K562 (cell line): Measurements from ENCODE around the gene SUMF1. TPM values are rescaled to one million over a fixed set of nuclear protein-coding genes. Genes with fewer than 3 reads are reported as not detected.

ENCODE experiments used
- C11orf30 ChIP-seq: fragments of 450-650 bp; IDR thresholded peaks from 2 replicates; pipeline ENCODE4 v1.6.1; 2016; ENCODE audit warnings: low read depth, mild to moderate bottlenecking
- CEBPB ChIP-seq: fragments of 450-650 bp; IDR thresholded peaks from 2 replicates; pipeline ENCODE4 v1.6.1; 2016; ENCODE audit warnings: missing genetic modification characterization, missing compliant biosample characterization
- CGGBP1 ChIP-seq: fragments of 250-450 bp; sonication (Bioruptor Pico); IDR thresholded peaks from 2 replicates; pipeline ENCODE4 v1.9.0; 2021; ENCODE audit warnings: mild to moderate bottlenecking
- KDM2B ChIP-seq: fragments of 250-450 bp; sonication (Bioruptor Pico); IDR thresholded peaks from 2 replicates; pipeline ENCODE4 v1.8.0; 2021; ENCODE audit warnings: mild to moderate bottlenecking, moderate library complexity
- RREB1 ChIP-seq: fragments of 250-450 bp; sonication (Bioruptor Pico); IDR thresholded peaks from 2 replicates; pipeline ENCODE4 v1.4.0; 2020
- SMARCA4 ChIP-seq: fragments of 450-650 bp; IDR thresholded peaks from 2 replicates; pipeline ENCODE4 v1.6.1; 2016
- SMARCE1 ChIP-seq: fragments of 450-650 bp; IDR thresholded peaks from 2 replicates; pipeline ENCODE4 v1.7.1; 2016; ENCODE audit warnings: mild to moderate bottlenecking
- TARDBP ChIP-seq: fragments of 450-650 bp; IDR thresholded peaks from 2 replicates; pipeline ENCODE4 v1.6.1; 2016
- polyA plus RNA-seq, 8 experiments: library from polyadenylated mRNA; depleted of rRNA in 4 of 8; stranded (reverse) in 5 of 8; unstranded in 3 of 8; fragments of >200 nt; fragmentation: Nextera tagmentation in 2 of 8; fragmentation: Illumina TruSeq in 1 of 8; extraction: Ambion mirVana in 2 of 8; extraction: Trizol in 1 of 8; gene quantifications; 2 replicates each; pipeline versions ENCODE4 v1.2.1 to v1.2.3, GENCODE V29; 2011 to 2014; ENCODE audit warnings: inconsistent platforms in 1 of 8, missing spikeins in 1 of 8
- total RNA-seq, 7 experiments: library from RNA; depleted of rRNA in 6 of 7; stranded (reverse); fragments of >200 nt in 6 of 7; fragmentation: Illumina TruSeq in 2 of 7; extraction: Trizol in 2 of 7; gene quantifications; 2 replicates each; pipeline versions ENCODE4 v1.2.1 to v1.2.3, GENCODE V29; 2011 to 2021; ENCODE audit warnings: low replicate concordance in 1 of 7
- TF ChIP-seq, protein P1 (sequence below): sonication (generic); formaldehyde crosslinking; IDR thresholded peaks from 2 replicates; pipeline ENCODE4 v1.8.0; 2022; ENCODE audit warnings: mild to moderate bottlenecking, missing genetic modification reagents
- TF ChIP-seq, protein P2 (sequence below): fragments of 250-450 bp; sonication (Bioruptor Pico); IDR thresholded peaks from 2 replicates; pipeline ENCODE4 v1.4.0; 2020; ENCODE audit warnings: mild to moderate bottlenecking, moderate library complexity, borderline replicate concordance
- TF ChIP-seq, protein P3 (sequence below): fragments of 200-800 bp; sonication (Bioruptor generic); IDR thresholded peaks from 2 replicates; pipeline ENCODE4 v1.6.1; 2017; ENCODE audit warnings: missing genetic modification characterization, missing compliant biosample characterization

The SUMF1 gene
- total and polyA plus RNA-seq, 9 of the 15 experiments (the other 6 are each of a cell fraction or from before 2014, with no cell fraction given), result 1.3 to 7.4 (median 4.2) TPM

DNA sequence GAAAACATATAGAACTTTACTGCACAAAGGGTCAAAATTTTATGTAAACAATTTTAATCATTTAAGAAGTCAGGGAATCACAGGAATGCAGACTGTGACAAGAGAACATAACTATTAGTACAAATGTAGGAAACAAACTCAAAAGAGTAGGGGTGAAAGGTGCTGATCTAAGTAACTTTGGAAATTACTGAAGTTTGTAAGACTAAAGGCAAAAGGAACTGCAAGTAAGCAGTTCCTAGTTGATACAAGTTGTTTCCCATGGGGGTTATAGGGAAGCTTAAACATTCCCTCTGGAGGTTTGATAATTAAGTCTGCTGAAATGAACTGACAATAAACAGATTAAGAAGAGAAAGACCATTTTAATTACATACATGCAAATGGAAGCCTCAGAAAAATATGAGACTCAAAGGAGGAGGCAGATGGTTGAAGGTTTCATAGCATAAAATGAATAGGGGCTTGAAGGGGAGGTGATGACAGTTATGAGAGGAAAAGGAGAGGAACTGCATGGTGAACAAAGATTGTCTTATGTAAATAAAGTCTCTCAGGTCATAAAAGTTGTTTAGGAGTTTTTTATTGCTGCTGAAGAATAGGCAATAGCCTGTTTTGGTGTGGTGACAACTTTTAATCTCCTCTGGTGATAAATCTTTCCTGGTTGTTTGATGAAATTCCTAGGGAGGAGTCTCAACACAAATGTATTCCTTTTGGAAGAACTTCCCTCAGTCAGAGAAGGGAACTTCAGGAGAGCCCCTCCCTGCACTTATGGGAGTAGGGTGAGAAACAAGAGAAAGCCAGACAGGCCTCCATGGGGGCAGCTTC, 146.8 kb downstream of the SUMF1 start (continued):
- TF ChIP-seq SMARCE1 (peak; percentile 37; the same call in 1 of the 2 replicates), KDM2B (CRISPR knock-in tag) (no peak), CEBPB (tag) (no peak), SMARCA4 (peak; percentile 46; the same call in 1 of the 2 replicates), RREB1 (no peak), CGGBP1 (no peak), TARDBP (no peak), C11orf30 (peak; percentile 40; the same call in 1 of the 2 replicates)
- TF ChIP-seq, protein P1, sequence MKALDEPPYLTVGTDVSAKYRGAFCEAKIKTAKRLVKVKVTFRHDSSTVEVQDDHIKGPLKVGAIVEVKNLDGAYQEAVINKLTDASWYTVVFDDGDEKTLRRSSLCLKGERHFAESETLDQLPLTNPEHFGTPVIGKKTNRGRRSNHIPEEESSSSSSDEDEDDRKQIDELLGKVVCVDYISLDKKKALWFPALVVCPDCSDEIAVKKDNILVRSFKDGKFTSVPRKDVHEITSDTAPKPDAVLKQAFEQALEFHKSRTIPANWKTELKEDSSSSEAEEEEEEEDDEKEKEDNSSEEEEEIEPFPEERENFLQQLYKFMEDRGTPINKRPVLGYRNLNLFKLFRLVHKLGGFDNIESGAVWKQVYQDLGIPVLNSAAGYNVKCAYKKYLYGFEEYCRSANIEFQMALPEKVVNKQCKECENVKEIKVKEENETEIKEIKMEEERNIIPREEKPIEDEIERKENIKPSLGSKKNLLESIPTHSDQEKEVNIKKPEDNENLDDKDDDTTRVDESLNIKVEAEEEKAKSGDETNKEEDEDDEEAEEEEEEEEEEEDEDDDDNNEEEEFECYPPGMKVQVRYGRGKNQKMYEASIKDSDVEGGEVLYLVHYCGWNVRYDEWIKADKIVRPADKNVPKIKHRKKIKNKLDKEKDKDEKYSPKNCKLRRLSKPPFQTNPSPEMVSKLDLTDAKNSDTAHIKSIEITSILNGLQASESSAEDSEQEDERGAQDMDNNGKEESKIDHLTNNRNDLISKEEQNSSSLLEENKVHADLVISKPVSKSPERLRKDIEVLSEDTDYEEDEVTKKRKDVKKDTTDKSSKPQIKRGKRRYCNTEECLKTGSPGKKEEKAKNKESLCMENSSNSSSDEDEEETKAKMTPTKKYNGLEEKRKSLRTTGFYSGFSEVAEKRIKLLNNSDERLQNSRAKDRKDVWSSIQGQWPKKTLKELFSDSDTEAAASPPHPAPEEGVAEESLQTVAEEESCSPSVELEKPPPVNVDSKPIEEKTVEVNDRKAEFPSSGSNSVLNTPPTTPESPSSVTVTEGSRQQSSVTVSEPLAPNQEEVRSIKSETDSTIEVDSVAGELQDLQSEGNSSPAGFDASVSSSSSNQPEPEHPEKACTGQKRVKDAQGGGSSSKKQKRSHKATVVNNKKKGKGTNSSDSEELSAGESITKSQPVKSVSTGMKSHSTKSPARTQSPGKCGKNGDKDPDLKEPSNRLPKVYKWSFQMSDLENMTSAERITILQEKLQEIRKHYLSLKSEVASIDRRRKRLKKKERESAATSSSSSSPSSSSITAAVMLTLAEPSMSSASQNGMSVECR (CRISPR knock-in tag), result no peak
- TF ChIP-seq, protein P2, sequence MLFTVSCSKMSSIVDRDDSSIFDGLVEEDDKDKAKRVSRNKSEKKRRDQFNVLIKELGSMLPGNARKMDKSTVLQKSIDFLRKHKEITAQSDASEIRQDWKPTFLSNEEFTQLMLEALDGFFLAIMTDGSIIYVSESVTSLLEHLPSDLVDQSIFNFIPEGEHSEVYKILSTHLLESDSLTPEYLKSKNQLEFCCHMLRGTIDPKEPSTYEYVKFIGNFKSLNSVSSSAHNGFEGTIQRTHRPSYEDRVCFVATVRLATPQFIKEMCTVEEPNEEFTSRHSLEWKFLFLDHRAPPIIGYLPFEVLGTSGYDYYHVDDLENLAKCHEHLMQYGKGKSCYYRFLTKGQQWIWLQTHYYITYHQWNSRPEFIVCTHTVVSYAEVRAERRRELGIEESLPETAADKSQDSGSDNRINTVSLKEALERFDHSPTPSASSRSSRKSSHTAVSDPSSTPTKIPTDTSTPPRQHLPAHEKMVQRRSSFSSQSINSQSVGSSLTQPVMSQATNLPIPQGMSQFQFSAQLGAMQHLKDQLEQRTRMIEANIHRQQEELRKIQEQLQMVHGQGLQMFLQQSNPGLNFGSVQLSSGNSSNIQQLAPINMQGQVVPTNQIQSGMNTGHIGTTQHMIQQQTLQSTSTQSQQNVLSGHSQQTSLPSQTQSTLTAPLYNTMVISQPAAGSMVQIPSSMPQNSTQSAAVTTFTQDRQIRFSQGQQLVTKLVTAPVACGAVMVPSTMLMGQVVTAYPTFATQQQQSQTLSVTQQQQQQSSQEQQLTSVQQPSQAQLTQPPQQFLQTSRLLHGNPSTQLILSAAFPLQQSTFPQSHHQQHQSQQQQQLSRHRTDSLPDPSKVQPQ, result no peak
- TF ChIP-seq, protein P3, sequence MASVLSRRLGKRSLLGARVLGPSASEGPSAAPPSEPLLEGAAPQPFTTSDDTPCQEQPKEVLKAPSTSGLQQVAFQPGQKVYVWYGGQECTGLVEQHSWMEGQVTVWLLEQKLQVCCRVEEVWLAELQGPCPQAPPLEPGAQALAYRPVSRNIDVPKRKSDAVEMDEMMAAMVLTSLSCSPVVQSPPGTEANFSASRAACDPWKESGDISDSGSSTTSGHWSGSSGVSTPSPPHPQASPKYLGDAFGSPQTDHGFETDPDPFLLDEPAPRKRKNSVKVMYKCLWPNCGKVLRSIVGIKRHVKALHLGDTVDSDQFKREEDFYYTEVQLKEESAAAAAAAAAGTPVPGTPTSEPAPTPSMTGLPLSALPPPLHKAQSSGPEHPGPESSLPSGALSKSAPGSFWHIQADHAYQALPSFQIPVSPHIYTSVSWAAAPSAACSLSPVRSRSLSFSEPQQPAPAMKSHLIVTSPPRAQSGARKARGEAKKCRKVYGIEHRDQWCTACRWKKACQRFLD (CRISPR knock-in tag), result no peak
